HEK293 (cell line): ENCODE measurements around the gene ACTR1A.

ENCODE experiments used
- CTCF ChIA-PET: fragments of 350-600 bp; formaldehyde crosslinking; extraction: SDS; loops from one replicate; lab custom pipeline; 2021; ENCODE audit warnings: antibody characterized with exemption; lab: Yijun Ruan, JAX
- POLR2A ChIA-PET: fragments of 300-600 bp; formaldehyde crosslinking; extraction: SDS; loops from one replicate; lab custom pipeline; 2020; ENCODE audit warnings: antibody characterized with exemption, inconsistent platforms; lab: Yijun Ruan, JAX
- H3K27ac ChIP-seq: fragments of 200-500 bp; sonication (Bioruptor generic); 2 replicates; pipeline ENCODE4 v1.5.1; 2014; ENCODE audit warnings: low read depth, low read length, control low read depth, inconsistent platforms; ENCODE audit errors: extremely low read depth
- H3K36me3 ChIP-seq, 2 experiments: fragments of 200-500 bp in 1 of 2; sonication (Bioruptor generic) in 1 of 2; 1 replicate in 1 of 2; 2 replicates in 1 of 2; pipeline ENCODE4 v1.5.1; 2014 to 2017; ENCODE audit warnings: inconsistent platforms in 2 of 2, low read length in 2 of 2; ENCODE audit not compliant: control insufficient read depth in 2 of 2, insufficient read depth in 1 of 2
- H3K4me1 ChIP-seq: fragments of 200-500 bp; sonication (Bioruptor generic); 2 replicates; pipeline ENCODE4 v1.5.1; 2014; ENCODE audit warnings: mild to moderate bottlenecking, low read length, inconsistent platforms; ENCODE audit not compliant: control insufficient read depth, insufficient read depth
- H3K4me3 ChIP-seq: 2 replicates; pipeline ENCODE4 v1.5.1; 2011; ENCODE audit warnings: low read depth, mild to moderate bottlenecking, control low read depth, low read length, moderate library complexity
- H3K9me3 ChIP-seq: fragments of 200-500 bp; sonication (Bioruptor generic); 2 replicates; pipeline ENCODE4 v1.5.1; 2014; ENCODE audit warnings: low read depth, low read length, inconsistent platforms; ENCODE audit not compliant: control insufficient read depth, insufficient read depth
- BCL11B ChIP-seq: fragments of 450-650 bp; formaldehyde crosslinking; IDR thresholded peaks from 2 replicates; pipeline ENCODE4 v1.5.1; 2016; ENCODE audit warnings: low read depth, missing biosample characterization, missing genetic modification characterization
- EGR2 ChIP-seq: fragments of 450-650 bp; formaldehyde crosslinking; IDR thresholded peaks from 2 replicates; pipeline ENCODE4 v1.5.1; 2016; ENCODE audit warnings: low read depth, missing biosample characterization, missing genetic modification characterization
- ELK4 ChIP-seq: IDR thresholded peaks from 2 replicates; pipeline ENCODE4 v1.6.1; 2011; ENCODE audit warnings: mild to moderate bottlenecking, low read depth, low read length, borderline replicate concordance
- INSM2 ChIP-seq: fragments of 450-650 bp; formaldehyde crosslinking; IDR thresholded peaks from 2 replicates; pipeline ENCODE4 v1.5.1; 2016; ENCODE audit warnings: missing biosample characterization, missing genetic modification characterization
- MEIS1 ChIP-seq: sonication (generic); formaldehyde crosslinking; IDR thresholded peaks from 2 replicates; pipeline ENCODE4 v1.8.1; 2022; ENCODE audit warnings: missing genetic modification reagents, mild to moderate bottlenecking, borderline replicate concordance
- REPIN1 ChIP-seq: fragments of 450-650 bp; formaldehyde crosslinking; IDR thresholded peaks from 2 replicates; pipeline ENCODE4 v1.5.1; 2017; ENCODE audit warnings: missing biosample characterization, missing genetic modification characterization, low read depth
- ZBTB8A ChIP-seq: fragments of 450-650 bp; formaldehyde crosslinking; IDR thresholded peaks from 2 replicates; pipeline ENCODE4 v1.5.1; 2016; ENCODE audit warnings: missing biosample characterization, missing genetic modification characterization
- ZNF155 ChIP-seq: fragments of 450-650 bp; formaldehyde crosslinking; IDR thresholded peaks from 2 replicates; pipeline ENCODE4 v1.5.1; 2016; ENCODE audit warnings: missing biosample characterization, missing genetic modification characterization
- ZNF274 ChIP-seq, 2 experiments: fragments of 200-500 bp in 1 of 2; fragments of 450-650 bp in 1 of 2; sonication (Bioruptor generic) in 1 of 2; formaldehyde crosslinking in 1 of 2; IDR thresholded peaks; 2 replicates each; pipeline versions ENCODE4 v1.5.1 to v1.6.1; 2014 to 2016; ENCODE audit warnings: borderline replicate concordance in 1 of 2, inconsistent platforms in 1 of 2, low read length in 1 of 2, missing biosample characterization in 1 of 2, missing genetic modification characterization in 1 of 2
- ZNF521 ChIP-seq: fragments of 450-650 bp; formaldehyde crosslinking; IDR thresholded peaks from 2 replicates; pipeline ENCODE4 v1.5.1; 2017; ENCODE audit warnings: missing biosample characterization, mild to moderate bottlenecking, missing genetic modification characterization
- TF ChIP-seq, protein P1 (sequence below): fragments of 450-650 bp; formaldehyde crosslinking; IDR thresholded peaks from 2 replicates; pipeline ENCODE4 v1.5.0; 2017; ENCODE audit warnings: missing biosample characterization, missing genetic modification characterization, borderline replicate concordance
- TF ChIP-seq, protein P2 (sequence below): fragments of 450-650 bp; formaldehyde crosslinking; IDR thresholded peaks from 2 replicates; pipeline ENCODE4 v1.5.1; 2016; ENCODE audit warnings: missing biosample characterization, missing genetic modification characterization
- TF ChIP-seq, protein P3 (sequence below): fragments of 450-650 bp; formaldehyde crosslinking; IDR thresholded peaks from 2 replicates; pipeline ENCODE4 v1.5.1; 2016; ENCODE audit warnings: missing biosample characterization, missing genetic modification characterization
- TF ChIP-seq, protein P4 (sequence below): fragments of 450-650 bp; formaldehyde crosslinking; IDR thresholded peaks from 2 replicates; pipeline ENCODE4 v1.5.1; 2016; ENCODE audit warnings: missing biosample characterization, missing genetic modification characterization

ACTR1A gene

GRCh38 chr10:102502337-102503151 lies at the start of gene ACTR1A (continued):
- TF ChIP-seq ZNF521 (tag by site-specific recombination) (no peak), ZNF274 (IDR thresholded peaks at IDR 0.05; ENCODE audit: low read length) (no peak), ZNF274 (tag by site-specific recombination; IDR thresholded peaks at IDR 0.05; ENCODE audit: borderline replicate concordance) (no peak)

DNA sequence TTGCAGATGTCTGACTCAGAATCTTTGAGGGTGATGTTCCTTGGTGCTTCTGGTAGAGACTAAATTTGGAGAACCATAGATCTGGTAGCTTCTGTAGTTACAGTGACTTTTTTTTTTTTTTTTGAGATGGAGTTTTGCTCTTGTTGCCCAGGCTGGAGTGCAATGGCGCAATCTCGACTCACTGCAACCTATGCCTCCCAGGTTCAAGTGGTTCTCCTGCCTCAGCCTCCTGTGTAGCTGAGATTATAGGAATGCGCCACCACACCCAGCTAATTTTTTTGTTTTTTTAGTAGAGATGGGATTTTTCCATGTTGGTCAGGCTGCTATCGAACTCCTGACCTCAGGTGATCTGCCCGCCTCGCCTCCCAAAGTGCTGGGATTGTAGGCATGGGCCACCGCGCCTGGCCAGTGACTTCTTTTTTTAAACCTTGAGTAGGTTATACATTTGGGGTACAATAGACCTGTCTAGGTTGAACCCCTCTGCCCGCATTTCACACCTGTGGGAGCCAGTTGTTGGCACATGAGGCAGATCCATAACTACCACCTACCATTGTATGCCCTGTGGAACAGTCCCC lies 48.2 kb upstream of the ACTR1A start:
- Histone ChIP-seq H3K27ac (no peak overlapping the region), H3K9me3 (no peaks in the 10 kb centered on the region), H3K4me1 (no peaks in the 10 kb centered on the region), H3K36me3 (peaks cover 14 to 31% of the 10 kb centered on the region in 2 experiments; a peak in 2 of 3 replicates), H3K4me3 (no peak overlapping the region)
- TF ChIP-seq, protein P1, sequence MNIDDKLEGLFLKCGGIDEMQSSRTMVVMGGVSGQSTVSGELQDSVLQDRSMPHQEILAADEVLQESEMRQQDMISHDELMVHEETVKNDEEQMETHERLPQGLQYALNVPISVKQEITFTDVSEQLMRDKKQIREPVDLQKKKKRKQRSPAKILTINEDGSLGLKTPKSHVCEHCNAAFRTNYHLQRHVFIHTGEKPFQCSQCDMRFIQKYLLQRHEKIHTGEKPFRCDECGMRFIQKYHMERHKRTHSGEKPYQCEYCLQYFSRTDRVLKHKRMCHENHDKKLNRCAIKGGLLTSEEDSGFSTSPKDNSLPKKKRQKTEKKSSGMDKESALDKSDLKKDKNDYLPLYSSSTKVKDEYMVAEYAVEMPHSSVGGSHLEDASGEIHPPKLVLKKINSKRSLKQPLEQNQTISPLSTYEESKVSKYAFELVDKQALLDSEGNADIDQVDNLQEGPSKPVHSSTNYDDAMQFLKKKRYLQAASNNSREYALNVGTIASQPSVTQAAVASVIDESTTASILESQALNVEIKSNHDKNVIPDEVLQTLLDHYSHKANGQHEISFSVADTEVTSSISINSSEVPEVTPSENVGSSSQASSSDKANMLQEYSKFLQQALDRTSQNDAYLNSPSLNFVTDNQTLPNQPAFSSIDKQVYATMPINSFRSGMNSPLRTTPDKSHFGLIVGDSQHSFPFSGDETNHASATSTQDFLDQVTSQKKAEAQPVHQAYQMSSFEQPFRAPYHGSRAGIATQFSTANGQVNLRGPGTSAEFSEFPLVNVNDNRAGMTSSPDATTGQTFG (tag by site-specific recombination), result no peak
- TF ChIP-seq INSM2, result no peak
- no peak for TF ChIP-seq EGR2 (tag by site-specific recombination)
- TF ChIP-seq, protein P2, sequence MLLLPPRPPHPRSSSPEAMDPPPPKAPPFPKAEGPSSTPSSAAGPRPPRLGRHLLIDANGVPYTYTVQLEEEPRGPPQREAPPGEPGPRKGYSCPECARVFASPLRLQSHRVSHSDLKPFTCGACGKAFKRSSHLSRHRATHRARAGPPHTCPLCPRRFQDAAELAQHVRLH (tag by site-specific recombination), result no peak
- no peak for TF ChIP-seq BCL11B (tag by site-specific recombination)
- TF ChIP-seq, protein P3, sequence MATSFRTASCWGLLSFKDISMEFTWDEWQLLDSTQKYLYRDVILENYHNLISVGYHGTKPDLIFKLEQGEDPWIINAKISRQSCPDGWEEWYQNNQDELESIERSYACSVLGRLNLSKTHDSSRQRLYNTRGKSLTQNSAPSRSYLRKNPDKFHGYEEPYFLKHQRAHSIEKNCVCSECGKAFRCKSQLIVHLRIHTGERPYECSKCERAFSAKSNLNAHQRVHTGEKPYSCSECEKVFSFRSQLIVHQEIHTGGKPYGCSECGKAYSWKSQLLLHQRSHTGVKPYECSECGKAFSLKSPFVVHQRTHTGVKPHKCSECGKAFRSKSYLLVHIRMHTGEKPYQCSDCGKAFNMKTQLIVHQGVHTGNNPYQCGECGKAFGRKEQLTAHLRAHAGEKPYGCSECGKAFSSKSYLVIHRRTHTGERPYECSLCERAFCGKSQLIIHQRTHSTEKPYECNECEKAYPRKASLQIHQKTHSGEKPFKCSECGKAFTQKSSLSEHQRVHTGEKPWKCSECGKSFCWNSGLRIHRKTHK (tag by site-specific recombination), result no peak
- no peak for TF ChIP-seq MEIS1 (CRISPR knock-in tag)
- TF ChIP-seq REPIN1 (tag by site-specific recombination), result no peak
- TF ChIP-seq, protein P4, sequence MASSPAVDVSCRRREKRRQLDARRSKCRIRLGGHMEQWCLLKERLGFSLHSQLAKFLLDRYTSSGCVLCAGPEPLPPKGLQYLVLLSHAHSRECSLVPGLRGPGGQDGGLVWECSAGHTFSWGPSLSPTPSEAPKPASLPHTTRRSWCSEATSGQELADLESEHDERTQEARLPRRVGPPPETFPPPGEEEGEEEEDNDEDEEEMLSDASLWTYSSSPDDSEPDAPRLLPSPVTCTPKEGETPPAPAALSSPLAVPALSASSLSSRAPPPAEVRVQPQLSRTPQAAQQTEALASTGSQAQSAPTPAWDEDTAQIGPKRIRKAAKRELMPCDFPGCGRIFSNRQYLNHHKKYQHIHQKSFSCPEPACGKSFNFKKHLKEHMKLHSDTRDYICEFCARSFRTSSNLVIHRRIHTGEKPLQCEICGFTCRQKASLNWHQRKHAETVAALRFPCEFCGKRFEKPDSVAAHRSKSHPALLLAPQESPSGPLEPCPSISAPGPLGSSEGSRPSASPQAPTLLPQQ (tag by site-specific recombination), result no peak
- TF ChIP-seq ZNF155 (tag by site-specific recombination), result no peak
- TF ChIP-seq ZBTB8A (tag by site-specific recombination), result no peak
- TF ChIP-seq ELK4, result no peak
- ChIA-PET POLR2A (no interaction called here), CTCF (interaction anchor here (0.7 kb wide), 1 partner anchor 39 kb away, joined by 3 read pairs; no protein-coding TSS in a partner anchor)
